IMR-90 (cell line): Measurements from ENCODE around the gene STAC2. TPM values are rescaled to one million over a fixed set of nuclear protein-coding genes. Genes with fewer than 3 reads are reported as not detected.
A peak's percentile ranks its signal among the peaks of the same experiment; 100 is the strongest.

Experiments
- ATAC-seq: fragments of 200-7000 bp; cut with Tn5 transposase; 2 replicates; pipeline ENCODE4 v1.9.1; 2020; ENCODE audit warnings: low read depth, mild to moderate bottlenecking, moderate library complexity
- BruUV-seq: library from RNA; stranded (reverse); fragments of 400-500 nt; replicated peaks from 2 replicates; lab custom pipeline; 2021; lab: Mats Ljungman, UMichigan
- CTCF ChIA-PET: fragments of 300-600 bp; formaldehyde crosslinking; extraction: SDS; loops from one replicate; lab custom pipeline; 2021; ENCODE audit warnings: antibody characterized with exemption; lab: Yijun Ruan, JAX
- POLR2A ChIA-PET: fragments of 300-600 bp; sonication (Branson Sonifier 250); formaldehyde crosslinking; loops from one replicate; lab custom pipeline; 2022; ENCODE audit warnings: antibody characterized with exemption; ENCODE audit not compliant: unreplicated experiment; lab: Charles Lee
- DNase-seq: peaks from one replicate; pipeline ENCODE4 v3.0.0; 2013
- H2AFZ ChIP-seq: replicated peaks from 2 replicates; pipeline ENCODE3; 2013; ENCODE audit warnings: low read length, mild to moderate bottlenecking; ENCODE audit not compliant: poor library complexity
- H2AK5ac ChIP-seq: 2 replicates; pipeline ENCODE4 v1.6.1; 2013; ENCODE audit warnings: low read depth, low read length, inconsistent platforms
- H2AK9ac ChIP-seq: replicated peaks from 2 replicates; pipeline ENCODE3; 2013; ENCODE audit warnings: mild to moderate bottlenecking, low read depth, low read length, moderate library complexity; ENCODE audit not compliant: poor library complexity
- H2BK120ac ChIP-seq: 2 replicates; pipeline ENCODE4 v1.6.1; 2013; ENCODE audit warnings: low read depth, low read length, inconsistent platforms
- H2BK15ac ChIP-seq: 3 replicates; pipeline ENCODE4 v1.6.1; 2013; ENCODE audit warnings: low read depth, low read length, inconsistent platforms
- H2BK20ac ChIP-seq: 2 replicates; pipeline ENCODE4 v1.6.1; 2013; ENCODE audit warnings: low read depth, mild to moderate bottlenecking, inconsistent platforms, low read length, moderate library complexity
- H2BK5ac ChIP-seq: 2 replicates; pipeline ENCODE4 v1.6.1; 2013; ENCODE audit warnings: mild to moderate bottlenecking, low read depth, low read length, inconsistent platforms; ENCODE audit not compliant: poor library complexity, severe bottlenecking
- H3K14ac ChIP-seq: replicated peaks from 2 replicates; pipeline ENCODE4 v1.6.1; 2013; ENCODE audit warnings: low read depth, low read length, inconsistent platforms
- H3K18ac ChIP-seq: 2 replicates; pipeline ENCODE4 v1.6.1; 2013; ENCODE audit warnings: low read depth, low read length, control low read depth
- H3K23ac ChIP-seq: 2 replicates; pipeline ENCODE4 v1.6.1; 2013; ENCODE audit warnings: low read depth, low read length, inconsistent platforms
- H3K27ac ChIP-seq: 2 replicates; pipeline ENCODE4 v1.5.1; 2013; ENCODE audit warnings: mild to moderate bottlenecking, control low read depth, low read length; ENCODE audit not compliant: insufficient read depth
- H3K27me3 ChIP-seq: 2 replicates; pipeline ENCODE4 v1.6.1; 2013; ENCODE audit warnings: low read length; ENCODE audit not compliant: control insufficient read depth, insufficient read depth
- H3K36me3 ChIP-seq: 2 replicates; pipeline ENCODE4 v1.6.1; 2013; ENCODE audit warnings: low read length, mixed read lengths; ENCODE audit not compliant: control insufficient read depth, insufficient read depth
- H3K4ac ChIP-seq: 2 replicates; pipeline ENCODE4 v1.6.1; 2013; ENCODE audit warnings: low read depth, low read length, inconsistent platforms
- H3K4me1 ChIP-seq: 2 replicates; pipeline ENCODE4 v1.6.1; 2013; ENCODE audit warnings: low read length, mixed read lengths; ENCODE audit not compliant: control insufficient read depth, insufficient read depth
- H3K4me2 ChIP-seq: 2 replicates; pipeline ENCODE4 v1.6.1; 2013; ENCODE audit warnings: low read depth, mild to moderate bottlenecking, control low read depth, low read length, moderate library complexity
- H3K4me3 ChIP-seq: 2 replicates; pipeline ENCODE4 v1.5.1; 2013; ENCODE audit warnings: low read depth, mild to moderate bottlenecking, control low read depth, low read length, moderate library complexity; ENCODE audit not compliant: insufficient read depth
- H3K56ac ChIP-seq: 2 replicates; pipeline ENCODE4 v1.6.1; 2013; ENCODE audit warnings: low read length, inconsistent platforms; ENCODE audit not compliant: insufficient read depth; ENCODE audit errors: extremely low read depth
- H3K79me1 ChIP-seq, 2 experiments: 2 replicates each; pipeline ENCODE4 v1.6.1; 2013; ENCODE audit warnings: low read length in 2 of 2, inconsistent platforms in 1 of 2, low read depth in 1 of 2
- H3K9ac ChIP-seq: 2 replicates; pipeline ENCODE4 v1.6.1; 2013; ENCODE audit warnings: low read depth, low read length, control low read depth
- H3K9me1 ChIP-seq: 2 replicates; pipeline ENCODE4 v1.6.1; 2013; ENCODE audit warnings: low read length, inconsistent platforms; ENCODE audit not compliant: insufficient read depth
- H3K9me3 ChIP-seq: 2 replicates; pipeline ENCODE4 v1.6.1; 2013; ENCODE audit warnings: low read length; ENCODE audit not compliant: control insufficient read depth, insufficient read depth
- H4K20me1 ChIP-seq: 2 replicates; pipeline ENCODE4 v1.6.1; 2013; ENCODE audit warnings: low read length, inconsistent platforms; ENCODE audit not compliant: insufficient read depth
- H4K5ac ChIP-seq: 2 replicates; pipeline ENCODE4 v1.6.1; 2013; ENCODE audit warnings: mild to moderate bottlenecking, low read depth, low read length, control low read depth
- H4K8ac ChIP-seq, 2 experiments: 2 replicates each; pipeline ENCODE4 v1.6.1; 2013; ENCODE audit warnings: low read depth in 2 of 2, low read length in 2 of 2, control low read depth in 1 of 2, inconsistent platforms in 1 of 2
- H4K91ac ChIP-seq: 2 replicates; pipeline ENCODE4 v1.6.1; 2013; ENCODE audit warnings: low read depth, low read length, inconsistent platforms; ENCODE audit not compliant: insufficient read depth
- BHLHE40 ChIP-seq: fragments of 150-350 bp; IDR thresholded peaks from 2 replicates; pipeline ENCODE4 v1.6.1; 2016; ENCODE audit warnings: mild to moderate bottlenecking, low read depth, low read length
- CEBPB ChIP-seq: IDR thresholded peaks from 2 replicates; pipeline ENCODE4 v1.6.1; 2012; ENCODE audit warnings: low read depth, low read length, improper control_type of control experiment
- MAFK ChIP-seq: IDR thresholded peaks from 2 replicates; pipeline ENCODE4 v1.6.1; 2012; ENCODE audit warnings: low read depth, low read length, improper control_type of control experiment
- MXI1 ChIP-seq: IDR thresholded peaks from 2 replicates; pipeline ENCODE4 v1.6.1; 2012; ENCODE audit warnings: low read depth, mild to moderate bottlenecking, low read length, moderate library complexity, borderline replicate concordance
- NFE2L2 ChIP-seq: fragments of 150-350 bp; IDR thresholded peaks from 2 replicates; pipeline ENCODE4 v1.6.1; 2016; ENCODE audit warnings: low read depth, mild to moderate bottlenecking, low read length
- RAD21 ChIP-seq: IDR thresholded peaks from 2 replicates; pipeline ENCODE4 v1.6.1; 2012; ENCODE audit warnings: low read length, improper control_type of control experiment
- RCOR1 ChIP-seq: IDR thresholded peaks from 2 replicates; pipeline ENCODE4 v1.6.1; 2012; ENCODE audit warnings: mild to moderate bottlenecking, low read length, improper control_type of control experiment; ENCODE audit not compliant: insufficient replicate concordance
- RFX5 ChIP-seq: IDR thresholded peaks from 2 replicates; pipeline ENCODE4 v1.8.0; 2012; ENCODE audit warnings: low read depth, mild to moderate bottlenecking, low read length, moderate library complexity
- WGBS, 2 experiments: methylation state at CpG; one replicate each; pipeline versions ENCODE4 v1.1.5 to v1.1.7; 2013; ENCODE audit warnings: missing lambda C conversion rate in 2 of 2; ENCODE audit not compliant: insufficient read length in 1 of 2; ENCODE audit errors: extremely low coverage in 2 of 2; 5-methylcytosine and 5-hydroxymethylcytosine counted together
- dilution Hi-C: fragments of 300-500 bp; cut with HindIII; formaldehyde crosslinking; loops from one replicate; pipeline ENCODE4 v1.14.3; 2018; ENCODE audit warnings: low sequenced_read_pairs; ENCODE audit not compliant: unreplicated experiment
- in situ Hi-C: fragments of 300-500 bp; cut with MboI; formaldehyde crosslinking; loops from 3 replicates; pipeline ENCODE4 v1.14.3; 2019; ENCODE audit warnings: low sequenced_read_pairs, inconsistent platforms, mixed read lengths
- intact Hi-C: fragments of 100-400 bp; cut with micrococcal nuclease; formaldehyde crosslinking; loops from 2 replicates; pipeline ENCODE4 v1.10.0; 2022
- polyA plus RNA-seq, 3 experiments: library from polyadenylated mRNA; depleted of rRNA; stranded (reverse); fragments of >200 nt; gene quantifications; 2 replicates each; pipeline ENCODE4 v1.2.3, GENCODE V29; 2012; ENCODE audit warnings: low replicate concordance in 1 of 3
- total RNA-seq: library from RNA; depleted of rRNA; stranded (reverse); fragments of >200 nt; gene quantifications from 2 replicates; pipeline ENCODE4 v1.2.3, GENCODE V29; 2012
- TF ChIP-seq, protein P1 (sequence below): fragments of 150-350 bp; IDR thresholded peaks from 2 replicates; pipeline ENCODE4 v1.6.1; 2017; ENCODE audit warnings: mild to moderate bottlenecking, antibody characterized with exemption, low read length, low read depth

The STAC2 gene
- total and polyA plus RNA-seq, 2 of the 4 experiments (the other 2 are of a cell fraction): 0.02 TPM; not detected in 1

- BruUV-seq: no TSS peak
- H3K18ac ChIP-seq: no peak overlapping the region
- H4K5ac ChIP-seq: no peak overlapping the region
- H3K27ac ChIP-seq: no peak overlapping the region
- in situ Hi-C loops (no loop called here), intact Hi-C loops (no loop called here), dilution Hi-C loops (no loop called here)
- H2AK9ac ChIP-seq: peak overlapping the region; percentile 82
- H4K91ac ChIP-seq: no peak overlapping the region
- H2BK120ac ChIP-seq: no peak overlapping the region
- peaks cover 29 to 61% of the 10 kb centered on the region in 2 experiments for H3K79me1 ChIP-seq
- TF ChIP-seq RAD21: no peak
- TF ChIP-seq MXI1: no peak
- TF ChIP-seq RFX5: no peak
- no peak for TF ChIP-seq BHLHE40
- TF ChIP-seq RCOR1: no peak
- TF ChIP-seq, protein P1, sequence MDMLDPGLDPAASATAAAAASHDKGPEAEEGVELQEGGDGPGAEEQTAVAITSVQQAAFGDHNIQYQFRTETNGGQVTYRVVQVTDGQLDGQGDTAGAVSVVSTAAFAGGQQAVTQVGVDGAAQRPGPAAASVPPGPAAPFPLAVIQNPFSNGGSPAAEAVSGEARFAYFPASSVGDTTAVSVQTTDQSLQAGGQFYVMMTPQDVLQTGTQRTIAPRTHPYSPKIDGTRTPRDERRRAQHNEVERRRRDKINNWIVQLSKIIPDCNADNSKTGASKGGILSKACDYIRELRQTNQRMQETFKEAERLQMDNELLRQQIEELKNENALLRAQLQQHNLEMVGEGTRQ: no peak
- TF ChIP-seq MAFK: no peak
- TF ChIP-seq CEBPB: no peak
- no peak for TF ChIP-seq NFE2L2
- no peak overlapping the region for H3K4me3 ChIP-seq
- H3K27me3 ChIP-seq: no peaks in the 10 kb centered on the region
- H4K20me1 ChIP-seq: peaks cover 22% of the 10 kb centered on the region
- H3K56ac ChIP-seq: no peak overlapping the region
- CTCF ChIA-PET: no interaction called here
- no peak overlapping the region for H3K9ac ChIP-seq
- H3K4ac ChIP-seq: no peak overlapping the region
- no peak overlapping the region for H2AFZ ChIP-seq
- DNase-seq (no peak), ATAC-seq (no peak)
- no peak overlapping the region for H2BK5ac ChIP-seq
- H2BK15ac ChIP-seq: no peak overlapping the region
- peaks cover 26% of the 10 kb centered on the region for H3K9me1 ChIP-seq
- peak overlapping the region; percentile 78 for H2AK5ac ChIP-seq
- WGBS, 2 experiments: no CpG with 5 or more reads among the region's 10 CpGs
- POLR2A ChIA-PET: no interaction called here
- H3K4me1 ChIP-seq: peaks cover 19% of the 10 kb centered on the region
- H3K23ac ChIP-seq: peak overlapping the region; percentile 25; the same call in 1 of the 2 replicates
- H3K9me3 ChIP-seq: no peaks in the 10 kb centered on the region
- peaks cover 26% of the 10 kb centered on the region for H3K36me3 ChIP-seq
- H2BK20ac ChIP-seq: 0 out of 2 replicates have a peak overlapping the region, but pooled peaks have one; percentile 47
- no peak overlapping the region for H3K4me2 ChIP-seq
- no peak overlapping the region; a peak in 1 of 4 replicates for H4K8ac ChIP-seq
- H3K14ac ChIP-seq: no peak overlapping the region
Measured at GRCh38 chr17:39194985-39195524, 30.7 kb downstream of the STAC2 start.
